GM04504 (cell line): ENCODE results near the gene TERB1.

ENCODE experiments used
- DNase-seq: peaks from one replicate; pipeline ENCODE4 v3.0.0-alpha.2; 2012; ENCODE audit warnings: low read depth

Gene TERB1, protein sequence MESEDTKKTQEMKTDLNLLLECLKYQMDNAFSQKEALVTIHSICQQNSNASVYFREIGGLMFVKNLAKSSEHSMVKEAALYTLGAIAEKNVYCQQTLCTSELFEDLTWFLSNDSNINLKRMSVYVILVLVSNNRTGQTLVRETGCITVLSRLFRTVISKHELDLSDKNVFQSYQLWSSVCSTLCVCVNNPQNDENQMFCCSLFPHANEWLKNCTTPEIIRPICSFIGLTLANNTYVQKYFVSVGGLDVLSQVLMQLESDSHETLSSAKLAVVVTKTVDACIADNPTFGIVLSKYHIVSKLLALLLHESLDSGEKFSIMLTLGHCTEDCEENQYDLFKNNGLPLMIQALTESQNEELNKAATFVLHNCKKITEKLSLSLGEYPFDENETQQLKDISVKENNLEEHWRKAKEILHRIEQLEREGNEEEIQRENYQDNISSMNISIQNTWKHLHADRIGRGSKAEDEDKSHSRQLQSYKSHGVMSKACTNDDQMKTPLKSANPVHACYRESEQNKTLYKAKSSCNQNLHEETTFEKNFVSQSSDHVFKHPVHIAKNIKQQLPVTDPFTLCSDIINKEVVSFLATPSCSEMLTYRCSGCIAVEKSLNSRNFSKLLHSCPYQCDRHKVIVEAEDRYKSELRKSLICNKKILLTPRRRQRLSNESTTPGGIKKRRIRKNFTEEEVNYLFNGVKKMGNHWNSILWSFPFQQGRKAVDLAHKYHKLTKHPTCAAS

DNA sequence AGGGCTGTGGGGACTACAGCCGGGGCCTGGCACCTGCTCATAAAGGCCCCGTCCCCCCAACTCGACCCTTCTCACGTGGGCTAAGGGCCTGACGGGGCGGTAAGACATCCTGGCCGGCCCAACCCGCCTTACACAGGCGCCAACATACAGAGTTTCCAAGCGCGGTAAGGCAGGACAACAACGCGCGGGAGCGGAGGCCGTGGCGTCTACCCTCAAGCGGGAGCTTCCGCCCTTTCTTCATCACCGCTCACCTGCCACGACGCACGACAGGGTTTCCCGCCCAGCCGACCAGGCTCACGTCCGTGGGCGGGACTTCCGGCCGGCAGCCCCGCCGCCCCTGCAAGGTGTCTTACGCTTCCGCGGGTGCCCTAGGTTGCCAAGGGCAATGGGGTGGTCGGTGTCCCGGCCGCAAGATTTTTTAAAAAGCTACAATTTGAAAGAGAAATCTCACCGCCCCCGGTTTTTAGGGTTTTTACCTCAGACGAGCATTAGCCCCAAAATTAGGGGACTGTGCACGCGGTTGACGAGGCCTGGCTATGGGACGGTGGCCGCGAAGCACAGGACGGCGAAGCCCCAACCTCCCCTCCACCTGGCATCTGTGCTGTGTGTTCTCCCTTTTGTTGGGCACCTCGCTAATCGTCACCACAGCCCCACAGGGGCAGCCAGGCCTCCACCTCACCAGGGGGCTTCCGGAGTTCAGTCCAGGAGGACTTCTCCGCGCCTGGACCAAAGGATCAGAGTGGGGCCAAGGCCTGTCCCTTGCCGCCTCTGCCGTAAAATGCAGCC is at the start of gene TERB1:
Gene TERB1, minus strand, starts transcription at position 265 of the 786 bp plus-strand sequence. CDS start 4,786 bp downstream, outside the sequence.
- DNase-seq = no peak

DNA sequence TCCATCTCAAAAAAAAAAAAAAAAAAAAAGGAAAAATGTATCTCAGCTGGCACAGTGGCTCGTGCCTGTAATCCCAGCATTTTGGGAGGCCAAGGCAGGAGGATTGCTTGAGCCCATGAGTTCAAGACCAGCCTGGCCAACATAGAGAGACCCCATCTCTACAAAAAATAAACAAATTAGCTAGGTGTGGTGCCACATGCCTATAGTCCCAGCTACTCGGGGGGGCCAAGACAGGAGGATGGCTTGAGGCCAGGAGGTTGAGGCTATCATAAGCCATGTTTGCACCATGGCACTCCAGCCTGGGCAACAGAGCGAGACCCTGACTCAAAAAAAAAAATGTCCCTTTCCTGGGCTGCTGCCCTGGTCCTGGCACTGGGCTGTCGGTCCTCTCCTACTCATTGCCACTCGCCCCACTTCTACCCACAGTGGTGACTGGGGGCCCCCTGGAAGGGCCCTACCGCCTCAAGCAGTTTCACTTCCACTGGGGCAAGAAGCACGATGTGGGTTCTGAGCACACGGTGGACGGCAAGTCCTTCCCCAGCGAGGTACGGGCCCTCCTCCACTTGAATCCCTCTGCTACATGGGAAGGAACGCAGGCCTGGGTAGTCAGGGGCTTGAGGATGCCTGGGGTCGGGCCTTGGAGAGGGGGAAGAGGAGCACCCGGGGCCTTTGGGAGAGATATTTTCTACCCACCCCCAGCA is 48.9 kb upstream of the TERB1 start:
- DNase-seq = no peak

DNA sequence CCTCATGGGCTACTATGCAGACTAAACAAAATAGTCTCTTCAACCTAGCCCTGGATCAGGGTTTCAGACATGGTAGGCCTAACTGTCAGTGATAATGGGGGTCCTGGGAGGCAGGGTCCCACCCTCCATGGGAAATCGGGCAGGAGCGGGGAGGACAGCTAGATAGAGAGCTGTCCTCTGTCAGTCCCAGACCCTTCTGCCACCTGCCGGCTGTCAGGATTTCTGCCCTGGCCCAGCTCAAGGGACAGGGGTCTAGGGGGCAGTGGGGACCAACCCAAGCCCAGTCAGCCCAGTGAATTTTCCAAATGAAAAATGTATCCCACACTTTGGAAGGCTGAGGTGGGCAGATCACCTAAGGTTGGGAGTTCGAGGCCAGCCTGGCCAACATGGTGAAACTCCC is 48.2 kb upstream of the TERB1 start:
- no peak for DNase-seq

DNA sequence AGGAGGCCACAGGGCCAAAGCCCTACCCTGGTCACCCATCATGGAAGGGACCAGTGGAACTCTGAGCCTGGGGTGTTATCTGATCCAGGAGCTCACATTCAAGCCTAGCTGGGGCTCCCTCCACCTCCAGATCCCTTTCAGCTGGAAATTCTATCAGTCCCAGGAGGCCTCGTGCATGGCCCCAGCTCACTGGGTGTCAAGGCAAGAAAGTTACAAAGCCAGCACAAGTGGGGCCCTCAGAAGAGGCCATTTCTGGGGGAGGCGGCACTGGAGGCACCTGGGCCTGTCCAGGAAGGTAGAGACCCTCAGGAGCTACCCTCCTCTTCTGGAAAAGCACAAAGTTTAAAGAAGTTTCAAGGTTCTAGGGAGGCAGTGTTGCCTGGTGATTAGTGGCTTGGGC is 47.6 kb upstream of the TERB1 start:
- no peak for DNase-seq

DNA sequence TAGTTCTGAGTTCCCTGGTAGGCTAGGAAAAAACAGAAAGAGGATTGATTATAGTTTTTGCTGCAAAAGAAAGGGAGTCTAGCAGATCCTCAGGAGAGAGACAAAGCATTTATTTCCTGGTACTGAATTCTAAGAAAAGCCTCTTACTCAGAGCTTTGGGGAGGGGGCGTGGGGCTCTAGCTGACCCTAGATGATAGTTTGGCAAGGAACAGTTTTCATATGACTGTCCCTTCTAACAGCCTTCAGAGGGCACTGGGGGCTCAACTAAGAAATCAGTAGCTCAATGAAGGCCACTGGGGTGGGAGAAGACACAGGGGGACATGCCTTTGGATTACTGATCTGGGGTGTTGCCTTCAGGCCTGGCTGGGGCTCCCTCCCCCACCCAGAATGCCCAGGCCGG is 46.8 kb upstream of the TERB1 start:
- no peak for DNase-seq

DNA sequence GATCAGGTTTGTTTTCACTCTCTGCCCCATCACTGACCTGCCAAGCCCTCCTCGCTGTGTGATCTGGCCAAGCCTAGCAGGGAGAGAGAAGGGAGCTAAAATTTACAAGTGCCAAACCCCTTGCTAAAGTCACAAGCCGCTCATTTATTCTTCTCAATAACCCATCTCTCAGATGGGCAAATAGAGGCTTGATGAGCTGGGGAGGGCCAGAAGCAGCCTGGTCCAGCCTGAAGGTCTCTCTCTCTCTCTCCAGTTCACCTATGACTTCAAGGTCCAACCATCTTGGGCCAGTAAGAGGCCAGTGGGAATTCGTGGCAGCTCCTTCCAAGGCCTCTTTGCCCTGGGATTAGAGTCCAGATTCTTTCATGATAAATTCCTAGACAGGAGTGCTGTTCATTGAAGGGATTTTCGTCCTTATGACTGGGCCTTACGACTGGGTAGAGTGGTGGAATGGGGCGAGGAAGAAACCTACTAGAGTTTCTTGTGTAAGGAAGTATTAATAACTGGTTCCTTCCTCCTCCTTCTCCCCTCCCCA is 46.2 kb upstream of the TERB1 start:
- DNase-seq = no peak

DNA sequence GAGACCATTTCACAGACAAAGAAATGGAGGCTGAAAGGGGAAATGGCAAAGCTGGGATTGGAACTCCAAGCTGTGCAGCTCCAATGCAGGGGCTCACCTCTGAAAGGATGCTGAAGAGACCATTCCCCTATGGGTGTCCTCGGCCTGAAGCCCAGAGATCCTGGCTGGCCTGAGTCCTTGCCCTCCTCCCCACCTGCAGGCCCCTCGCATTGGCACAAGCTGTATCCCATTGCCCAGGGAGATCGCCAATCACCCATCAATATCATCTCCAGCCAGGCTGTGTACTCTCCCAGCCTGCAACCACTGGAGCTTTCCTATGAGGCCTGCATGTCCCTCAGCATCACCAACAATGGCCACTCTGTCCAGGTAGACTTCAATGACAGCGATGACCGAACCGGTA is 45.4 kb upstream of the TERB1 start:
- no peak for DNase-seq

DNA sequence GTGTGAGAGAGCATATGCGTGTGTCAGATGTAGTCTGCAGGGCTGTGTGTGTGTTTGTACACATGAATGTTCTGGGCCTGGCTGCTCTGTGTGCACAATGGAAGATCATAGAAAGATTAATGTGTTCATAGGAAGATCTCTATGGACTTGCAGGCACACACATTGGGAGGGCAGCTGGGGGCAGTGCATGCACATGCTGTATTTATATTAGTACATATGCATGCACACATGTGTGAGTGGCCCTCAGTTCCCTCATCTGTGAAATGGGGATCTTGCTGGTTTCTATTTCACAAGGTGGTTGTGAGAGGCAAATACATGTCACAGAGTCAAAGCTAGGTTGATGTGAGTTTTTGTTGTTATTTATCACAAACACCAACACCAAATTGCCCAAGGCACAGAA is 44.9 kb upstream of the TERB1 start:
- DNase-seq = no peak

DNA sequence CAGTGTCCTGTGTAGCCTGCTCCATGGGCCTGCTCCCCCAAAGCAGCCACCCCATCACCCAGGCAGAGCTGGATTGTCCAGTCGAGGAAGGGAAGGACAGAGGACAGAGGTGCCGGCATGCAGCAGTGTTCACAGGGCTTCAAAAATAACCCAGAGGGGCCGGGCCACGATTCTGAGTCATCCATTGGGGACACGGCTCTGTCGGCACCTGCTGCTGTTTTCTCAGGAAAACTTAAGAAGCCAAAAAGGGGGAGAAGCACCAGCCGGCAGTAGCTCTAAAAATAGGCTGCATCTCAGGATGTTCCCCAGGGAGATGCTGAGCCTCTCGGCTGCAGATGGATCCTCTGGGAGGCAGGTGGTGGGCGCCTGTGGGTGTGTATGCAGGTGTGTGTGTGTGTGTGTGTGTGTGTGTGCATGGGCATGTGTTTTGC is 44.4 kb upstream of the TERB1 start:
- DNase-seq = no peak

DNA sequence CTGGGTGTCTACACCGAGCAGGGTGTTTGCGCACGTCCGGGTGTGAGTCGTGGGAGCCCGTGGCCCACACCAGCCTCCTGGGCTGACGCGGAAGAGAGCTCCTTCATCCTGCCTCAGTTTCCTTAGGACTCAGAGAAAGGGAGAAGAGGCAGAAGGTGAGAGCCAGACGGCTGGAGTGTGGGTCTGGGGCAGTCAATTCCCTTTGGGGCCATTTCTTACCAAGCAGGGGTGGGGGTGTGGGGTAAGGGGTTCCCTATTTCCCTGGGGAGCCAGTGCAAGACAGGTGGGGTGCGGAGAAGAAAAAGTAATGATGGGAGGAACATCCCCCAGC is 43.7 kb upstream of the TERB1 start:
- DNase-seq = no peak

DNA sequence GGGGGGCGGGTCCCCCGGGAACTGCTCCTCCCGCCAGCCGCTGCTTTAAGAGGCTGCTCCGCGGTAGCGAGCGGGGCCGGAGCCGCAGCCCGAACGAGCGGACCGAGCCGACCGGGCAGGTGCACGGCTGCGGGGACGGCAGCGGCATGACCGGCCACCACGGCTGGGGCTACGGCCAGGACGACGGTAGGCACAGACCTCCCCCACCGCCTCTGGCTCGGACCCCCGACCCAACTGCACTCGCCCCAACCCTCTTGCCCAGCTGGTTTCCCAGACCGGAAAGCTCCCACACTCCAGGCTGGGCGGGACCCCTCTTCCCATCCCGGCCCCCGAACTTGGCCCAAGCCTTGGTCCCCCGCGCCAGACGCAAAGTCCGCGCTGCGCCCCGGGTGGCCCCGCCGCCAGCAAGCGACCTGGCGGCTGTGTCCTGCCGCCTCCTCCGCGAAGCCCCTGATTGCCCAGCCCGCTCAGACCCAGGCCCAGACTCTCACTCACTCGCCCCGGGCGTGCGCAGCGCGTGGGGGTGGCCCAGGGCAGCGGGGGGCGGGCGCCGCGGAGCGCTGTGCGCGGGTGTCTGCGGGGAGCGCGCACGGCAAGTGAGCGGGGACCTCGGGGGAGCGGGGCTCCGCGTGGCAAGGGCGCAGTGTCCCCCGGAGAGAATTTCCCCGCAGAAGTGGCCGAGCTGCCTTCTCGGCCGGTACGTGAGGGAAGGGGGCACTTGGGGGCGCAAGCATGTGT is 43.1 kb upstream of the TERB1 start, which contains the start of gene CA7:
Gene CA7, plus strand, starts transcription at position 73 of the 738 bp plus-strand sequence. Its CDS starts 74 bp downstream, at position 147.
- DNase-seq = no peak

DNA sequence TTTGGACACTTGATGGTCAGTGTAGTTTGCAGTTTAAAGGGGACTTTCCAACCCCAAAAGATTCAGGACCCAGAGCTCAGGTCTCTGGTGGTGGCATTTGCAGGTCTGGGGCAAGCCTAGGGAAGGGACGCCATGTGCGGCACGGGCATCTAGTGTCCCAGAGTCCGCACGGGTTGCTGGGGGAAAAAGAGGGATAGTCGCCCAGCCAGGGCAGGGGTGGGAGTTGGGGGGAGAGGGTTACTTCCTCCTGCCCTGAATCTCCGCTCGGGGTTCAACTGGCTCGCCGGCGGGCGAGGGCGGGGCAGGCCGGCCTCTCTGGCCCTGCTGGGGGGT is 42.6 kb upstream of the TERB1 start:
- no peak for DNase-seq

DNA sequence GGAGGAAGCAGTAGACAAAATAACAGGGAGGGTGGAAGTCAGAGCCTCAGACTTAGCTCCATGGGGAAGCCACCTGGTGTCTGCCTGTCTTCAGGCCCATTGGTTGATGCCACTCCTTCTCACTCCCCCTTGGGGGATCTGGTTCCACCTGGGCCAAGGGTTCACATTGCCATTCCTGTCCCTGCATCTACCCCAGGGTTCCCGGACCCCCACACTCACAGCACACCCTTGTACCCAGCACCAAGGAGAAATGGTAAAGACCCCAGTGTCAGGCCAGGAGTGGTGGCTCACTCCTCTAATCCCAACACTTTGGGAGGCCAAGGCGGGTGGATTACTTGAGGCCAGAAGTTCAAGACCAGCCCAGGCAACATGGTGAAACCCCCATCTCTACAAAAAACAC is 41.8 kb upstream of the TERB1 start:
- DNase-seq = no peak

DNA sequence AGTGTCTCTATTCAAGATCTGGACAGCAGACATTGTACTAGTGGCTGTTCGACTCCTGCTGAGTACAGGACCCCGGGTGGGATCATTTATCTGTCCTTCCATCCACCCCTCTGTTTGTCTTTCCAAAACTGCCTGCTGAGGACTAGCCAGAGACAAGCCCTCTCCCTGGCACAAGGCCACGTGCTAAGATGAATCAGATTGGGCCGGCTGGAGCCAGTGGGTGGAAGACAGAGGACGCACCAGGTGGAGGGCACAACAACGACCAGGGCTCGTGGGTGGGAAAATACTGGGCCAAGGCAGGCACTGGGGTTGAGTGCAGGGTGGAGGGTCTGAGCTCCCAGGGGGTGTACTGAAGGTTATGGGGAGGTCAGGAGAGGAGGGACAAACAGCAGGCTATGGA is 41.4 kb upstream of the TERB1 start:
- DNase-seq = no peak

DNA sequence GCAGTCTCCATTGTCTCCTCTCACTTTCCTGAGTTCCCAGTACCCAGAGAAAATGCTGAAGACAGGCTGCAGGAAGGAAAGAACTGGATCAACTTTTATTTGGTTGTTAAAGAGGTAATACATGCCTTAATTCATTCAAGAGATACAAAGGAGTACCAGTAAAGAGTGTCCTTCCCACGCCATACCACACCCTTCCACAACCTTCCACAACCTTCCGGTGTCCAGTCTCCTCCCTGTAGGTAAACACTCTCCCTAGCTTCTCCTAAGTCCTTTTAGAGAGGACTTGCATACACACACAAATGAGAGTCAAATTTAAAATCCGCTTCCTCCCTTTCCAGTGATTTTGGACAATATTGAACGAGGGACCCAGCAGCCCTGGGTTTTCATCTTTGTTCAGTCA is 40.0 kb upstream of the TERB1 start:
- no peak for DNase-seq

DNA sequence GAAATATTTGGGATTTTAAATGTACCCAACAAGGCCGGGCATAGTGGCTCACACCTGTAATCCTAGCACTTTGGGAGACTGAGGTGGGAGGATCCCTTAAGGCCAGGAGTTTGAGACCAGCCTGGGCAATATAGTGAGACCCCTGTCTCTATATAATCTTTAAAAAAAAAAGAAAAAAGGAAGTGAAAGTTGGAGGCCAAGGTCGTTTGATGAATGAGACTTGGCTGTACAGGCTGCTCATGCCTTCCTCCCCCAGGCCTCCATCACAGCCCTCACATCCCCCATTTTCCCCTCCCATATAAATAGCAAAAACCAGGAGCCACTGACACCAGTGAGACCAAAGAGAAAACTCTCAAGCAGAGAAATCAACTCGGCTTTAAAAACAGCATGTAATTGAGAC is 39.5 kb upstream of the TERB1 start:
- no peak for DNase-seq

DNA sequence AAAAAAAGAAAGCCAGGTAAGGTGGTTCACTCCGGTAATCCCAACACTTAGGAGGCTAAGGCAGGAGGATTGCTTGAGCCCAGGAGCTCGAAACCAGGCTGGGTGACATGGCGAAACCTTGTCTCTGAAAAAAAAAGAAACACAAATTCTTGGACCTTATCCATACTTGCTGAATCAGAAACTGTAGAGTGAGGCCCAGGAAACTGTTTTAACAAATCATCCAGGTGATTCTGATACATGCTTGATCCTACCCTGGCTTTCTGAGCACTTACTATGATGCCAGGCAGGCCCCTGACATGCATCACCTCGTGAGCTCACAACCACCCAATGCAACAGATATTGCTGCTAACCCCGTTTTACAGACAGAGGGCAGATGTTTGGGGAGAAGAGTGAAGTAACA is 33.4 kb upstream of the TERB1 start:
- DNase-seq = no peak

DNA sequence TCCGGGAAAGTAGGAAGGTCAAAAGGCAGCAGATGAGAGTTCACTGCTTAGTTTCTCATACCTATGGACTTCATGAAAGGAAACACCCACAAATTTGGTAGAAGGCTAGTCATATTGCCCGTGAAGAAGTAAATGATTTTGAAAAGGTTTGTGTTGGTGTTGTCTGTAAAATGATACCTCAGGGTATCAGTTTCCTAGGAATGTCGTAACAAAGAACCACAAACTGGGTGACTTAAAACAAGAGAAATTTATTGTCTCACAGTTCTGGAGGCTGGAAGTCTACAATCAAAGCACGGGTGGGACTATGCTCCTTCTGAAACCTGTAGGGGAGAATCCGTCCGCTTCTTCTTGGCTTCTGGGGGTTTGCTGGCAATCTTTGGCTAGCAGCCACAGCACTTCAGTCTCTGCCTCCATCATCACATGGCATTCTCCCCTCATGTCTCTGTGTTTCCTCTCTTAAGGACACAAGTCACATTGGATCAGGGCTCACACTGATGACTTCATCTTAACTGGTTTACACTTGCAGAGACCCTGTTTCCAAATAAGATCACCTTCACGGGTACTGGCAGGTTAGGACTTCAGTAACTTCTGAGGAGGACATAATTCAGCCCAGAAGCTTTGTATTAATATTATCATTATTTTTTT is 31.4 kb upstream of the TERB1 start:
- no peak for DNase-seq

DNA sequence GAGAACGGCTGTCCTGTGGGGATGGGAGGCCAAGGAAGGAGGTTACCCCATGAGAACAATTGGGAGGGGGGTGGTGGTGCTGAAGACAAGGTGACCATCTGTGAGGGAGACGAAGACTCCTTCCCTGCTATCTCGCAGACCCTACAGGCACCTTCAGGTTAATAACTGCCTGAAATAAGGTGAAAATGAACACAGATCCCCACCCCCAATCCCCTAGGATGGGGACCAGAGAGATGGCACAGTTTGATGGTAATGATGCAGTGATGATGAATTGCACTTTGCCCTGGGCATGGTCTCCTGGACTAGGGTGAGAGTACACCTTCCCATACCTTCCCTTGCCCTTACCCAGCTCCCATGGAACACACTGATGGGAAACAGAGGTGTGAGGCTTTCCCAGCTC is 30.8 kb upstream of the TERB1 start:
- DNase-seq = no peak
